Naive thymus-derived CD4-positive, alpha-beta T cell (primary cell): ENCODE measurements around the gene C3orf22. TPM values are rescaled to one million over a fixed set of nuclear protein-coding genes. Genes with fewer than 3 reads are reported as not detected.

Experiments
- ATAC-seq: fragments of 150-1000 bp; cut with Tn5 transposase; 2 replicates; pipeline ENCODE4 v1.10.0; 2021; ENCODE audit warnings: mild to moderate bottlenecking, moderate library complexity
- CTCF ChIA-PET: fragments of 350-600 bp; sonication (Branson Sonifier 250); formaldehyde crosslinking; loops from one replicate; lab custom pipeline; 2021; ENCODE audit warnings: antibody characterized with exemption; lab: Charles Lee
- POLR2A ChIA-PET: fragments of 350-600 bp; sonication (Branson Sonifier 250); formaldehyde crosslinking; loops from one replicate; lab custom pipeline; 2021; ENCODE audit warnings: antibody characterized with exemption, inconsistent platforms; lab: Charles Lee
- DNase-seq, 9 donors: peaks; one replicate each; pipeline versions ENCODE4 v3.0.0 to v3.0.0-alpha.2; 2020 to 2022; ENCODE audit warnings: mixed read lengths in 1 of 9
- H3K27ac ChIP-seq: one replicate; pipeline ENCODE4 v1.7.0; 2013; ENCODE audit warnings: mild to moderate bottlenecking, low read depth, low read length, moderate library complexity
- H3K27me3 ChIP-seq, 2 donors: one replicate each; pipeline ENCODE4 v1.7.0; 2013; ENCODE audit warnings: low read length in 2 of 2, mild to moderate bottlenecking in 2 of 2, moderate library complexity in 2 of 2; ENCODE audit not compliant: control insufficient read depth in 2 of 2, insufficient read depth in 2 of 2
- H3K36me3 ChIP-seq, 3 experiments: 1 replicate in 2 of 3; 2 replicates in 1 of 3; pipeline ENCODE4 v1.7.0; 2013; ENCODE audit warnings: low read length in 3 of 3, mild to moderate bottlenecking in 3 of 3, moderate library complexity in 1 of 3; ENCODE audit not compliant: insufficient read depth in 3 of 3, control insufficient read depth in 2 of 3
- H3K4me1 ChIP-seq, 2 donors: one replicate each; pipeline ENCODE4 v1.7.0; 2013; ENCODE audit warnings: low read length in 2 of 2, mild to moderate bottlenecking in 2 of 2, moderate library complexity in 1 of 2; ENCODE audit not compliant: control insufficient read depth in 2 of 2, insufficient read depth in 2 of 2
- H3K4me3 ChIP-seq: 2 replicates; pipeline ENCODE4 v1.7.0; 2013; ENCODE audit warnings: mild to moderate bottlenecking, low read length
- H3K9me3 ChIP-seq, 3 experiments: 1 replicate in 2 of 3; 2 replicates in 1 of 3; pipeline ENCODE4 v1.7.0; 2013; ENCODE audit warnings: low read length in 3 of 3; ENCODE audit not compliant: control insufficient read depth in 2 of 3
- H3K27ac Mint-ChIP-seq, 9 donors: one replicate each; pipeline ENCODE4 v1.8.0; 2020 to 2022; ENCODE audit warnings: mixed read lengths in 9 of 9, mild to moderate bottlenecking in 8 of 9, moderate library complexity in 5 of 9, inconsistent platforms in 2 of 9
- H3K27me3 Mint-ChIP-seq, 5 donors: one replicate each; pipeline ENCODE4 v1.8.0; 2021 to 2022; ENCODE audit warnings: mixed read lengths in 5 of 5, mild to moderate bottlenecking in 1 of 5
- H3K36me3 Mint-ChIP-seq, 5 donors: one replicate each; pipeline ENCODE4 v1.8.0; 2020 to 2022; ENCODE audit warnings: mixed read lengths in 5 of 5, mild to moderate bottlenecking in 3 of 5, inconsistent platforms in 1 of 5
- H3K4me1 Mint-ChIP-seq, 7 donors: one replicate each; pipeline ENCODE4 v1.8.0; 2020 to 2022; ENCODE audit warnings: mixed read lengths in 7 of 7, mild to moderate bottlenecking in 3 of 7, inconsistent platforms in 1 of 7
- H3K4me3 Mint-ChIP-seq, 10 donors: one replicate each; pipeline ENCODE4 v1.8.0; 2020 to 2022; ENCODE audit warnings: mild to moderate bottlenecking in 10 of 10, mixed read lengths in 10 of 10, moderate library complexity in 6 of 10, inconsistent platforms in 2 of 10
- H3K9me3 Mint-ChIP-seq, 11 donors: one replicate each; pipeline ENCODE4 v1.8.0; 2020 to 2022; ENCODE audit warnings: mixed read lengths in 11 of 11, mild to moderate bottlenecking in 4 of 11, inconsistent platforms in 1 of 11, moderate library complexity in 1 of 11
- intact Hi-C, 2 donors: fragments of 100-400 bp; cut with micrococcal nuclease; formaldehyde crosslinking; loops; one replicate each; pipeline ENCODE4 v1.15.1; 2023
- polyA plus RNA-seq, 2 donors: library from polyadenylated mRNA; unstranded; fragments of 300-500 nt; fragmentation: Illumina TruSeq; gene quantifications; one replicate each; pipeline ENCODE4 v1.2.3, GENCODE V29; 2021
- total RNA-seq, 6 experiments: library from RNA in 5 of 6; stranded (reverse) in 5 of 6; gene quantifications; 1 replicate in 5 of 6; 2 replicates in 1 of 6; pipeline ENCODE4 v1.2.3 and lab custom pipeline; 2021 to 2026

C3orf22 gene
- total and polyA plus RNA-seq, 7 experiments from 2014 or later, result not detected

GRCh38 chr3:126549861-126550487 is 8.8 kb downstream of the C3orf22 start:
- Mint-ChIP-seq H3K4me1 (peaks cover 0 to 3% (median 0%) of the 10 kb centered on the region in 7 donors), H3K4me3 (no peak overlapping the region), H3K9me3 (no peaks in the 10 kb centered on the region), H3K27ac (no peak overlapping the region), H3K27me3 (peaks cover 0 to 10% (median 7%) of the 10 kb centered on the region in 5 donors), H3K36me3 (no peaks in the 10 kb centered on the region)
- ChIA-PET CTCF (no interaction called here), POLR2A (no interaction called here)
- intact Hi-C loops, result no loop called here
- no peaks in the 10 kb centered on the region for H3K27me3 ChIP-seq
- no peak overlapping the region for H3K27ac ChIP-seq
- no peaks in the 10 kb centered on the region for H3K36me3 ChIP-seq
- ATAC-seq (no peak), DNase-seq (peak in 2 of 9 donors; percentile 2 to 14)
- H3K9me3 ChIP-seq, result no peaks in the 10 kb centered on the region
- no peaks in the 10 kb centered on the region for H3K4me1 ChIP-seq
- no peak overlapping the region for H3K4me3 ChIP-seq

- no peaks in the 10 kb centered on the region for H3K36me3 ChIP-seq
- H3K36me3 Mint-ChIP-seq, result no peaks in the 10 kb centered on the region
- H3K27me3 Mint-ChIP-seq, result peaks cover 0 to 10% (median 7%) of the 10 kb centered on the region in 5 donors
- intact Hi-C loops, result no loop called here
- no peak overlapping the region for H3K27ac Mint-ChIP-seq
- no peak for ATAC-seq
- no peak for DNase-seq
- H3K27ac ChIP-seq, result no peak overlapping the region
- H3K4me3 ChIP-seq, result no peak overlapping the region
- no peaks in the 10 kb centered on the region for H3K9me3 Mint-ChIP-seq
- no peaks in the 10 kb centered on the region for H3K27me3 ChIP-seq
- H3K4me3 Mint-ChIP-seq, result no peak overlapping the region
- POLR2A ChIA-PET, result no interaction called here
- CTCF ChIA-PET, result no interaction called here
- H3K4me1 ChIP-seq, result no peaks in the 10 kb centered on the region
- H3K4me1 Mint-ChIP-seq, result peaks cover 0 to 3% (median 0%) of the 10 kb centered on the region in 7 donors
- H3K9me3 ChIP-seq, result no peaks in the 10 kb centered on the region
Measured at GRCh38 chr3:126548556-126549466, 9.9 kb downstream of the C3orf22 start.

GRCh38 chr3:126547721-126548120 is 11.0 kb downstream of the C3orf22 start:
- no peak overlapping the region for H3K27ac Mint-ChIP-seq
- DNase-seq, result no peak

GRCh38 chr3:126546549-126547239 is 12.0 kb downstream of the C3orf22 start:
- Mint-ChIP-seq H3K4me3 (no peak overlapping the region), H3K9me3 (no peaks in the 10 kb centered on the region), H3K36me3 (no peaks in the 10 kb centered on the region), H3K27me3 (peaks cover 0 to 18% (median 7%) of the 10 kb centered on the region in 5 donors), H3K27ac (peak overlapping the region in 1 of 9 donors; percentile 25), H3K4me1 (peaks cover 0 to 3% (median 0%) of the 10 kb centered on the region in 7 donors)
- Histone ChIP-seq H3K9me3 (no peaks in the 10 kb centered on the region), H3K27me3 (no peaks in the 10 kb centered on the region), H3K36me3 (no peaks in the 10 kb centered on the region), H3K4me1 (no peaks in the 10 kb centered on the region), H3K4me3 (no peak overlapping the region), H3K27ac (no peak overlapping the region)
- intact Hi-C loops, result no loop called here
- DNase-seq, result no peak
- ATAC-seq, result no peak
- ChIA-PET CTCF (interaction anchor here (1.0 kb wide), 1 partner anchor 10 kb away, joined by 3 read pairs; no protein-coding TSS in a partner anchor), POLR2A (no interaction called here)

More at GRCh38 chr3:126547721-126548120, 11.0 kb downstream of the C3orf22 start:
- Histone ChIP-seq H3K4me3 (no peak overlapping the region), H3K9me3 (no peaks in the 10 kb centered on the region), H3K4me1 (no peaks in the 10 kb centered on the region), H3K27me3 (no peaks in the 10 kb centered on the region), H3K36me3 (no peaks in the 10 kb centered on the region), H3K27ac (no peak overlapping the region)
- ATAC-seq, result no peak
- peaks cover 0 to 18% (median 7%) of the 10 kb centered on the region in 5 donors for H3K27me3 Mint-ChIP-seq
- H3K36me3 Mint-ChIP-seq, result no peaks in the 10 kb centered on the region
- intact Hi-C loops, result no loop called here
- POLR2A ChIA-PET, result no interaction called here
- CTCF ChIA-PET, result no interaction called here
- no peaks in the 10 kb centered on the region for H3K9me3 Mint-ChIP-seq
- H3K4me3 Mint-ChIP-seq, result no peak overlapping the region
- peaks cover 0 to 3% (median 0%) of the 10 kb centered on the region in 7 donors for H3K4me1 Mint-ChIP-seq

GRCh38 chr3:126546013-126546412 is 12.7 kb downstream of the C3orf22 start:
- intact Hi-C loops, result no loop called here

GRCh38 chr3:126545544-126545943 is 13.2 kb downstream of the C3orf22 start:
- Histone ChIP-seq H3K27ac (no peak overlapping the region), H3K36me3 (no peaks in the 10 kb centered on the region), H3K4me1 (no peaks in the 10 kb centered on the region), H3K9me3 (no peaks in the 10 kb centered on the region), H3K4me3 (no peak overlapping the region), H3K27me3 (no peaks in the 10 kb centered on the region)
- no peak for DNase-seq
- POLR2A ChIA-PET, result no interaction called here
- CTCF ChIA-PET, result no interaction called here
- no peak for ATAC-seq
- Mint-ChIP-seq H3K36me3 (no peaks in the 10 kb centered on the region), H3K9me3 (no peaks in the 10 kb centered on the region), H3K4me3 (no peak overlapping the region), H3K27ac (no peak overlapping the region), H3K4me1 (peaks cover 0 to 8% (median 0%) of the 10 kb centered on the region in 7 donors), H3K27me3 (peaks cover 0 to 19% (median 10%) of the 10 kb centered on the region in 5 donors)
- intact Hi-C loops, result no loop called here

More at GRCh38 chr3:126546013-126546412, 12.7 kb downstream of the C3orf22 start:
- no peak overlapping the region for H3K27ac ChIP-seq
- Mint-ChIP-seq H3K4me3 (no peak overlapping the region), H3K9me3 (no peaks in the 10 kb centered on the region), H3K36me3 (no peaks in the 10 kb centered on the region), H3K27ac (no peak overlapping the region), H3K4me1 (peaks cover 0 to 3% (median 0%) of the 10 kb centered on the region in 7 donors), H3K27me3 (peaks cover 0 to 19% (median 10%) of the 10 kb centered on the region in 5 donors)
- no peak for DNase-seq
- ChIA-PET POLR2A (no interaction called here), CTCF (no interaction called here)
- H3K36me3 ChIP-seq, result no peaks in the 10 kb centered on the region
- H3K27me3 ChIP-seq, result no peaks in the 10 kb centered on the region
- H3K4me3 ChIP-seq, result no peak overlapping the region
- no peak for ATAC-seq
- H3K4me1 ChIP-seq, result no peaks in the 10 kb centered on the region
- H3K9me3 ChIP-seq, result no peaks in the 10 kb centered on the region
